OCI-M2 (cell line): ENCODE measurements around the gene SAXO2.
"Not testable (repeated sequence)": the region's sequence is repeated elsewhere in the genome, so short reads cannot be mapped to it uniquely, and the experiment has no call there.

Experiments used
- DNase-seq: peaks from one replicate; lab custom pipeline; 2025; ENCODE audit not compliant: unreplicated experiment; lab: John Stamatoyannopoulos, UW

Gene SAXO2

GRCh38 chr15:82333603-82334553 lies 71.3 kb downstream of the SAXO2 start:
- DNase-seq: not testable (repeated sequence)
